CD4-positive, alpha-beta T cell treated with Interleukin-17A for 1 hour (primary cell): ENCODE results near the gene DNAH17.

ENCODE experiments used
- DNase-seq: peaks from one replicate; pipeline ENCODE4 v3.0.0-alpha.2; 2020

The DNAH17 gene

DNA sequence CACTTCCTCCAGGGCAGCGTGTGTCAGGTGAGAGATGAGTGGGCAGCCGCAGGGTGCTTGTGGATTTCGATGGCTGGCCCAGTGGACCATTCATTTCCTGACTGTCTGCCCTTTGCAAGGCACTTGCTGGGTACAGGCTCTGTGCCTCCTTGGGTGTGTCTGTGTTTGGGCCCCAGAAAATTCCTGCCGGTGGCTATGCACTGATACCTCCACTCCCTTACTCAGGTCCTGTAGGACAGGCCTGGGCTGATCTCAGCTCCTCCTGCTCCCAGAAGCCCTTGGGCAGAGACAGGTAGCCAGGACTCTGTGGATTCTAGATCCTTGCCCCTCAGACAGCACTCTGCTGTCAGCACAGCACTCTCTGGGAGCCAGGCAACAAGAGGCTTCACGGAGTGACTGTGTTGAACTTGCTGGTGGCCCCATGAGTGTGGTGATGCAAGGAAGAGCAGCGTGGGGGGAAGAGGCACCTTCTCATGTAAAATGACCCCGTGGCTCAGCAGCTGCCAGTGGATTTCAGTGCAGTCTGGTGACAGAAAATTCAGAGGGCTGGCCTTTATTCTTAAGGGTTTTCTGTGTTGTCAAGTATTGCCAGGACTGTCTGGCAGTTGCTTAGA, 169.7 kb downstream of the DNAH17 start:
- no peak for DNase-seq

DNA sequence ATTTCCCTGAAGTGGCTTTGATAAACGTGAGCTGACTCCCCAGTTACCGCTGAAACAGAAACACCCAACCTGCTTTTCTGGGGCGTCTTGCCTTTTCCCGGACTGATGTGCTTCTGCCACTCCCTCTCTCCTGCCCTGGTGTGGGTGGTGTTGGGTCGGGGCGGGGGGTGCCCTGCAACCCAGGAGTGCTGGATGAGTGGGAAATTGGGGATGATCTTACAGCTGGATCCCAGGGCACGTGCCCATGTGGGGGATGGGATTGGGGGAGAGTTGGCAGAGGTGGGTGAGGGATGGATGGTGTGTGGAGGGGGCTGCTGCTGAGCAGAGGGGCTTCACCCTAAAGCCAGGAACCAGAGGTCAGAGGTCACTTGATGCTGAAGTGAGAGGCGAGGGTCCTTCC, 170.3 kb downstream of the DNAH17 start:
- DNase-seq, result no peak

DNA sequence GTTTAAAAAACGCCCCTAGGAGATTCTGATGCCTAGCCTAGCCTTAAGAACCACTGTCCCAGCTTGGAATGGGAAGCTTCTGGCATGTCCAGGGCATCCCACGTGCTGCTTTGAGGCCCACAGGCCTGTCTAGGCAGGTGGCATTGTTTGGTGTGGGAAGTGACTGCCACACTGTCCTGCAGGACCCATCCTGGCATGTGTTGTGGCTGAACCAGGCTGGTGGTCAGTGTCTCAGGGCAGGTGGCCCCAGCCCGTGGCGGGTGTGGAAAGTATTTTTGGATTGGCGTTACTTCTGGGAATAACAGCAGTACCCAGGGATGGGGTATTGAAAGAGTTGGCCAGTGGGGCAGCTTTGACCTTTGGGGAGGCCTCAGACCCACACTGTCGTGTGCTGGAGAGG, 170.8 kb downstream of the DNAH17 start:
- no peak for DNase-seq

DNA sequence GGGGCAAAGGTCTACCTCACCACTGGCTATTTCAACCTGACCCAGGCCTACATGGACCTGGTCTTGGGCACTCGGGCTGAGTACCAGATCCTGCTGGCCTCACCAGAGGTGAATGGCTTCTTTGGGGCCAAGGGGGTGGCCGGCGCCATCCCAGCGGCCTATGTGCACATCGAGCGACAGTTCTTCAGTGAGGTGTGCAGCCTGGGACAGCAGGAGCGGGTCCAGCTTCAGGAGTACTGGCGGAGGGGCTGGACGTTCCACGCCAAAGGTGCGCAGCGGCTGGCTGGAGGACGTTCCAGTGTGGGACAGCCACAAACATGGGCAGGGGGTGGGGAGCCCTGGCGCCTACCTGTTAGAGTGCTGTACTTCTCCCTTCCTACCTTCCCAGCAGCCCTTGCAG, 173.4 kb downstream of the DNAH17 start:
- DNase-seq, result no peak

DNA sequence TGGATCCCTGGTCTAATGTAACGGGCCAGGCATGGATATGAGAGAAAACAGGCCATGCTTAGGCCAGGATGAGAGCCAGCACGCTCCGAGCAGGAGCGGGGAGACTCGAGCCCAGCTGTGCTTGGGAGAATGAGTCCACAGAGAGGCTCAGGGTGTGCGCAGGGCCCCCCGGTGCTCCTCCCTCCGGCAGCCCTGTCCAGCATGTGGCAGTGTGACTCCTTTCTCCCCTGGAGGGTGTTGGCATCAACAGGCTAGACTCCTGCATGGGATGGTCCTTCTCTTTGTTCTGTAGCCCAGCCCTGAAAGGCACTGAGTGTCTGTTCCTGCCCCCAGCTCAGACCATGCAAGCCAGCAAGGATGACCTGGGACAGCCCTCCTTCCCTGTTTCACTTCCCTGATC, 175.3 kb downstream of the DNAH17 start:
- no peak for DNase-seq

DNA sequence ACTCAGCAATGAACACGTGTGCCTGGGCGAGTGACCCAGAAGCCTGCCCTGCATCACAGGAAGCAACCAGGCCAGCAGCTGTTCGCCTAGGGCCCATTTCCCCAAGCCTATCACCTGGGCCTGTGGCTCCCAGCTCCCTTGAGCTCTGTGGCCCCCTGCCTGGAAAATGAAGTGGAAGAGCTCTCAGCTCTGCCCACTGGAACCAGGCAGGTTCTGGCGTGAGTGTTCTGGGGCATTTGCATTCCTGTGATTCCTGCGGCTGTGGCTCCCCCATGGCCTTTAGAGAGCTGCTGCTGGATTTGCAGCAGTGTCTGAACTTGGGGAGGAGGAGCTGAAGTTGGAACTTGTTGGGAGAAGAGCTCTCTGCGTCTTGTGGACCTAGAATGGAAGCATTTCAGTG, 175.9 kb downstream of the DNAH17 start:
- no peak for DNase-seq

GRCh38 chr17:78400581-78401240, 176.5 kb downstream of the DNAH17 start:
- DNase-seq, result no peak

GRCh38 chr17:78399693-78400144, 177.5 kb downstream of the DNAH17 start:
- no peak for DNase-seq

DNA sequence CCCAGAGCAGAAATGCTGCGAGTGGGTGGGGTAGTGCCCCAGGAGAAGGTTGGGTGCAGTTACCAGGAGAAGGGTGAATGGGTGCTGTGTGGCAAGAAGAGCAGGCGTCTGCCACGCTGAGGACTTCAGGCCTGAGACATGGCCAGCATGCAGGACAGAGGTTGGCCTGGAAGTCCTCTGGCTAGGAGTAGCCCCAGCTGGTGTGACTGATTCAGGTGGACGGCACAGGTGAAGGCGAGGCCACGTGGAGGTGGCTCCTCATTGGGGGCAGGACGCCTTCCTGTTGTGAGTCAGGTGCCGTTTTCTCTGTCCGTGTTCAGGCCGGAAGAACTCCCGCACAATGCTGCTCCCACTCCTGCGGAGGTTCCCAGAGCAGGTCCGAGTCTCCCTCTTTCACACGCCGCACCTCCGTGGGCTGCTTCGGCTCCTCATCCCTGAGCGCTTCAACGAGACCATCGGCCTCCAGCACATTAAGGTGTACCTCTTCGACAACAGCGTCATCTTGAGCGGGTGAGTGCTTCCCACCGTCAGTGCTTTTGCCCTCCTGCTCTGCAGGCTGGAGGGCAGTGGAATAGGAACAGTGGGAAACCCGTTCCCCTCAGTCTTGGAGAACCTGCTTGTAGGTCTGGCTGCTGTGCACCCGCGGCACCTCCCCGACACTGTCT, 178.0 kb downstream of the DNAH17 start:
- DNase-seq, result no peak

DNA sequence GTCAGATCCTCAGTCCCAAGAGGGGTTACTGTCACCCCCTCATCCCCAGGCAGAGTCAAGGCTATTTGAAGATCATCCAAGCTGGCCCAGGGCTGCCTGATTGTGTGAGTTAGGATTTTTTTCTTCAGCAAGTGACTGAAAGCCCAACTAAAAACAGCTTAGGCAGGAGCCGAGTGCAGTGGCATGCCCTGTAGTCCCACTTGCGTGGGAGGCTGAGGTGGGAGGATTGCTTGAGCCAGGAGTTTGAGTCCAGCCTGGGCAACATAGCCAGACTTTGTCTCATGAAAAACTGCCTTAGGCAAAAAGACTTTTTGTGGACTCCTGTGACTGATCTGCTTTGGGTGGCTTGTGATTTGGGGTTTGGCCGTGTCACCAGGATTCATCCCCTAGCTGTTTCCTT, 178.8 kb downstream of the DNAH17 start:
- DNase-seq, result no peak

DNA sequence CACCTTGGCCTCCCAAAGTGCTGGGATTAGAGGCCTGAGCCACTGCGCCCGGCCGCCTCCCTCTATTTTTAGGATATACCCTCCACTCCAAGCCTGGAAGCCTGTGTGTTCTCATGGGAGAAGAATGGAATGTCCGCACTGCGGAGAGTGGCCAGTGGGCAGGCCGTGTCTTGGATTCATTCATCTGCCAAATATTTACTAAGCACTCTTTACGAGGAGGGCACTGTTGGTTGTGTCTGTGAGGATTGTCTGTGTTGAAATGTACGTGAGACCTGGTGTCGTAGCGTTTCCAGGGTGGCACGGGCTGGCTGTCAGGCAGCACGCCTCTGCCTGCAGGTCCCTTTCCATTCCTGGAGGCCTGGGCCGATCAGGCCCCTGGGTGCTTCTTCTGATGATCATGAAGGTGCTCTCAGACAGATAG, 179.5 kb downstream of the DNAH17 start:
- DNase-seq, result no peak

GRCh38 chr17:78396441-78397337, 180.5 kb downstream of the DNAH17 start:
- no peak for DNase-seq

DNA sequence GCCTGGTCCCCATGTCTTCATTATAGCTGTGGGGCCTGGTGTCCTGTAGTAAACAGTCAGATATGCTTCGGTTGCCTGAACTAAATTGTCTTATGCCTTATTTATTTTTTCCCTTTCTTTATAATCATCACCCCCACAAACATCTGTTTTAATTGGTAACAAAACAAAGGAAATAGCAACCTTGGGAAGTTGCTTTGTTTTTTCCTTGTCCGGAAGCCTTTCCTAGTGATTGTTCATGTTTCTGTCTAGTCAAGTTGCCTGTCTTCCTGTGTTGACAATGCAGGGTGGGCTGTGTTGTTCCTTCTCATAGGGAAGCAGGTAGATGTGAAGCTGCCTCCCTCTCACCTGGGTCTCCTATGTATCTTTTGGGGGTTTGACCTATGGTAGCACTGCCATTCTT, 182.0 kb downstream of the DNAH17 start:
- DNase-seq, result no peak

DNA sequence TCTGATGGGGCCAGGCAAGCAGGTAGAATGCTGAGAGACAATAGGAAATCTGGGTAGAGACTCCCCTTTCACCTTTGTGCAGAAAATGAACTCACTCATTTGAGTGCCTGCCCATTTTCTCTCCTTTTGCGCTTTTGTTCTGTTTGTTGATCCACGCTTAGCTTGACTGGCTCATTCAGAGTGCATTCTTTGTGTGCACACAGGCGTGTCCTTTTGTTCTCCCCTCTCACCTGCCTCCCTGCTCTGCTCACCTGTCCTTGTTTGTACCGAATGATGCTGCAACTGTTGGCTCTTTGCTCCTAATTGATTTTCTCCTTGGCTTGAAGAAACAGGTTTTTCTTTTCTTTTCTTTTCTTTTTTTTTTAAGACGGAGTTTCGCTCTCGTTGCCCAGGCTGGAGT, 183.0 kb downstream of the DNAH17 start:
- no peak for DNase-seq

- no peak for DNase-seq
Observed at GRCh38 chr17:78393575-78393974, 183.6 kb downstream of the DNAH17 start.

- DNase-seq, result no peak
Observed at GRCh38 chr17:78392295-78392694, 184.9 kb downstream of the DNAH17 start.

DNA sequence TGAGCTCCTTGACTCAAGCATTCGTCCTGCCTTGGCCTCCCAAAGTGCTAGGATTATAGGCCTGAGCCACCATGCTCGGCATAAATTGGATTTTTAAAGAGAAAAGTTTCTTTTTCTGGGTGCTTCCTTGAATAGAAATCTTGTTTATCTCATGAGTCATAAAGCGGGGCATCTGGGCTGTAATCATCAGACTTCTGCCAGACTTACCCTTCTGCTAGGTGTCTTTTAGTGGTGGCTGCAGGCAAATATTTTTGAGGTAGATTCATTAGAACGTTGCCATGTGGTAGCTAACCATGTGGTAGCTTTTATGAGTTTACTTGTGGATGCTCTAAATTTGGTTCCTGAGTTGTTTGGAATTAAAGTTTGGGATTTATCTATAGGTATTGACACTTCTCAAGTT, 185.4 kb downstream of the DNAH17 start:
- no peak for DNase-seq

DNA sequence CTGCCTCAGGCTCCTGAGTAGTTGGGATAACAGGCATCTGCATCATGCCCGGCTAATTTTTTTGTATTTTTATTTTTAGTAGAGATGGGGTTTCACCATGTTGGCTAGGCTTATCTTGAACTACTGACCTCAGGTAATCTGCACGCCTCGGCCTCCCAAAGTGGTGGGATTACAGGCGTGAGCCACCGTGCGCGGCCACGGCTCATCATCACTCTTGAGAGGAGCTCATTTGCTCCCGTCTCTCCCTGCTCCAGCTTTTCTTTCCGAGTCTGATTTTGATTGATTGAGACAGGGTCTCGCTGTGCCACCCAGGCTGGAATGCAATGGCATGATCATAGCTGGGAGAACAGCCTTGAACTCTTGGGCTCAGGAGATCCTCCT, 186.2 kb downstream of the DNAH17 start:
- no peak for DNase-seq

DNA sequence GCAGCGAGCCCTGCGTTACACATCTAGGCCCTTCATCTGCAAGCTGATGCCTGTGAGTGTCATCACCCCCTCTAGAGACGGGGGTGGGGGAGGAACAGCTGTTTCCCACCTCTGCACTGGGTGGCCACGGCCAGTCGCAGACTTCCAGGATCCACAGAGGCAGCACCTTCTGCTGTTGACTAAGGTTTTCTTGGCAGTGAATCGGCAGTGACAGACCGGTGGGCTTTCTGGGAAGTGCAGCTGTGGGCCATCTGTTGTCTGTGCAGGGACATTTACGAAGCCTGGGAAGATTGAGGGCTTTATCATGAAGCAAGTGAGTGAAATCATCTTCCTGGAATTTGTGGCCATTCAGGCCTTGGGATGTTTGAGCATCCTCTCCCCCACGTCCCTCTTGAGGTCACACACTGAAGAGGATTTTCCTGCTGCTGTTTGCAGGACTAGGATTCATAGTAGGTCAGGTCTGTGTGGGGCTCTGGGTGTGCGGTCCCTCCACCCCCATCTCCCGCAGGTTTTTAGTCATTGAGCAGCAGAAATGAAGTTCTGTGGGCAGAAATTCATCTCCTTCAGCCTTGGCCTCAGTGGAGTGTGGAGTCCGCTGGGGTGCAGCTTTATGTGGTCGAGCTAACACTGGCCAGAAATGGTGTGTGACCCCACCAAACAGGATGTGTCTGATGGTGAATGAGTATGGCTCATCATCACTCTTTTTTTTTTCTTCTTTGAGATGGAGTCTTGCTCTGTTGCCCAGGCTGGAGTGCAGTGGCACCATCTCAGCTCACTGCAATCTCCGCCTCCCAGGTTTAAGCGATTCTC, 186.8 kb downstream of the DNAH17 start:
- no peak for DNase-seq

GRCh38 chr17:78387977-78388941, 188.9 kb downstream of the DNAH17 start:
- DNase-seq, result no peak

DNA sequence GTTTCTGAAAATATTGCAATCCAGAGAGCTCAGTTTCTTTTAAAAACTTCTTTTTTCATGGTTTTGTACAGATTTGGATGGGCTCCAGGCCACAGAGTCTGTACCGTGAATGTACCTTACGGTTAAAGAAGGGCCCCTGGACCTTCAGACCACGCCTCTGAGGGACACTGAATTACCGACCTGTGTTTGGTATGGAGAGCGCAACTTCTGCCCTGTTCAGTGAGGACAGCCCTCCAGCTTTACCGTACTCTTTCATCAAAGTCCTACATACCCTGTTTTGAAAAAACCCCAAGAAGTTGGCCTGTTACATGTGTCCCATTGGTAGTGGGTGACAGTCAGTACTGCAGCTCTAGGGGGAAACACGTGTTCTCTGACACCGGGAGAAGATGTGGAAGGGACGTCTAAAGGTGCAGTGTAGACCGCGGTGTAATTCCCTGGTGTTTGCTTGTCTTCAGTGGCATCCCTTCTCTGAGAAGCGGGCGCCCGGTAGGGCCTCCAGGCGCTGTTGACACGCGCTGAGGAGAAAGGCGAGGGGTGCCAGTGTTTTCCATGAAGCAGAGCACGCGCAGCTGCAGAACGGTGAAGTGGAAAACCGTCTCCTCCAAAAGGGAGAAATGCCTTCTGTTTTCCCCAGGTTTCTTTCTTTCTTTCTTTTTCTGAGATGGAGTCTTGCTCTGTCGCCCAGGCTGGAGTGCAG, 192.6 kb downstream of the DNAH17 start:
- DNase-seq, result no peak
